Measurements from ENCODE around the gene TMEM200B.
"Not testable (repeated sequence)": the region's sequence is repeated elsewhere in the genome, so short reads cannot be mapped to it uniquely, and the experiment has no call there.

Gene TMEM200B

GRCh38 chr1:29105822-29106221, 17.9 kb downstream of the TMEM200B start:
- DNase-seq = no peak

GRCh38 chr1:29100487-29100886, 23.2 kb downstream of the TMEM200B start:
- DNase-seq = no peak

- DNase-seq = no peak
Observed at GRCh38 chr1:29099286-29099685, 24.4 kb downstream of the TMEM200B start.

GRCh38 chr1:29096231-29096886, 27.3 kb downstream of the TMEM200B start:
- no peak for DNase-seq

- DNase-seq = no peak
Observed at GRCh38 chr1:29094954-29095353, 28.7 kb downstream of the TMEM200B start.

- no peak for DNase-seq
Observed at GRCh38 chr1:29094433-29094832, 29.3 kb downstream of the TMEM200B start.

- DNase-seq = not testable (repeated sequence)
Observed at GRCh38 chr1:29092704-29093103, 31.0 kb downstream of the TMEM200B start.

GRCh38 chr1:29090937-29091618, 32.6 kb downstream of the TMEM200B start:
- no peak for DNase-seq

- DNase-seq = no peak
Observed at GRCh38 chr1:29084196-29084521, 39.5 kb downstream of the TMEM200B start.

- no peak for DNase-seq
Observed at GRCh38 chr1:29083317-29084195, 40.1 kb downstream of the TMEM200B start.

- DNase-seq = no peak
Observed at GRCh38 chr1:29082519-29082918, 41.2 kb downstream of the TMEM200B start.

GRCh38 chr1:29081201-29081600, 42.5 kb downstream of the TMEM200B start:
- no peak for DNase-seq

GRCh38 chr1:29079916-29080629, 43.6 kb downstream of the TMEM200B start:
- not testable (repeated sequence) for DNase-seq

- DNase-seq = no peak
Observed at GRCh38 chr1:29077155-29077554, 46.5 kb downstream of the TMEM200B start.

Data from activated CD4-positive, alpha-beta T cell treated with anti-CD3 and anti-CD28 coated beads for 4 hours (primary cell).